ENCODE results near the gene MAGI1.

MAGI1 gene

DNA sequence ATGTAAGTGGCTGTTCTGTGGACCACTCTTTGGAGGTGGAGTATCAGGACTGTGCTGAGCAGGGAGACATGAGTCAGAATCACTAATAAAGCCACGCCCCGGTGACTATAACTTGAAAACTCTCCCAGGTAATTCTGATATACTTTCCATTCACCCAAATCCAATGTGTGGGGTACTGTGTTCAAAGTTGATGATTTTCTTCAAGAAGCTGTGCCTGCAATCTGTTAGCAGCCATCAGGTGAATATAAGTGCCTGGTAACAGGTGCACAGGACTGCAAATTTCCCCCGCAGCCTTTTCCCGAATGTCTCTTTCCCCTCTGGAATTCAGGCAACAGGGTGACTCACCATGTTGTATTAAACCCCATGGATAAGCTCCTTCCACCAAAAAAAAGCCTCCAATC, 17.0 kb downstream of the MAGI1 start:
- H3K4me1 ChIP-seq (ENCODE audit: low read depth, poor library complexity, severe bottlenecking), result no peaks in the 10 kb centered on the region
- H3K27me3 ChIP-seq (ENCODE audit: insufficient read depth, low read depth), result no peaks in the 10 kb centered on the region
- H3K27ac ChIP-seq, result no peak overlapping the region
- no peak overlapping the region for H3K9ac ChIP-seq
- no peak overlapping the region for H3K4me3 ChIP-seq (IDR thresholded peaks at IDR 0.05; ENCODE audit: insufficient read depth, low read depth, low read length)
- no peaks in the 10 kb centered on the region for H4K20me1 ChIP-seq (ENCODE audit: insufficient read depth)
- no peaks in the 10 kb centered on the region for H3K36me3 ChIP-seq (ENCODE audit: insufficient read depth)
- no peak overlapping the region for H2AFZ ChIP-seq (ENCODE audit: low read depth)
- no peak overlapping the region for H3K4me2 ChIP-seq
- H3K79me2 ChIP-seq (ENCODE audit: insufficient read depth, low read depth), result no peaks in the 10 kb centered on the region
- TF ChIP-seq, protein P1, sequence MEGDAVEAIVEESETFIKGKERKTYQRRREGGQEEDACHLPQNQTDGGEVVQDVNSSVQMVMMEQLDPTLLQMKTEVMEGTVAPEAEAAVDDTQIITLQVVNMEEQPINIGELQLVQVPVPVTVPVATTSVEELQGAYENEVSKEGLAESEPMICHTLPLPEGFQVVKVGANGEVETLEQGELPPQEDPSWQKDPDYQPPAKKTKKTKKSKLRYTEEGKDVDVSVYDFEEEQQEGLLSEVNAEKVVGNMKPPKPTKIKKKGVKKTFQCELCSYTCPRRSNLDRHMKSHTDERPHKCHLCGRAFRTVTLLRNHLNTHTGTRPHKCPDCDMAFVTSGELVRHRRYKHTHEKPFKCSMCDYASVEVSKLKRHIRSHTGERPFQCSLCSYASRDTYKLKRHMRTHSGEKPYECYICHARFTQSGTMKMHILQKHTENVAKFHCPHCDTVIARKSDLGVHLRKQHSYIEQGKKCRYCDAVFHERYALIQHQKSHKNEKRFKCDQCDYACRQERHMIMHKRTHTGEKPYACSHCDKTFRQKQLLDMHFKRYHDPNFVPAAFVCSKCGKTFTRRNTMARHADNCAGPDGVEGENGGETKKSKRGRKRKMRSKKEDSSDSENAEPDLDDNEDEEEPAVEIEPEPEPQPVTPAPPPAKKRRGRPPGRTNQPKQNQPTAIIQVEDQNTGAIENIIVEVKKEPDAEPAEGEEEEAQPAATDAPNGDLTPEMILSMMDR (conservative IDR thresholded peaks at IDR 0.05; ENCODE audit: low read depth, low read length), result no peak

DNA sequence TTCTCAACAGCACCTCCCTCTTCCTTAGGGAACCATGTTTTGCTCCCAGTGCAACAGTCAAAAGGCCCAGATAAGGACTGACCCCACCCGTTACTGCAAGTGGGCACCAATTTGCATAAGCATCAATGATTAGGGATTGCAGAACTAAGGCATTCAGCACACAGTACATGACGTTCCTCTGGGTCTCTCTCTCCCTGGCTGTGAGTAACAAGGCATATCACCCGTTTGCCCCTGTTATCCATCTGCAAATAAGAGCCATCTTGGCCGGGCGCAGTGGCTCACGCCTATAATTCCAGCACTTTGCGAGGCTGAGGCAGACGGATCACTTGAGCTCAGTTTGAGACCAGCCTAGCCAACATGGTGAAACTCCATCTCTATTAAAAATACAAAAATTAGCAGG, 18.8 kb downstream of the MAGI1 start:
- TF ChIP-seq, protein P1 (conservative IDR thresholded peaks at IDR 0.05; ENCODE audit: low read depth, low read length), result no peak
- Histone ChIP-seq H2AFZ (ENCODE audit: low read depth) (no peak overlapping the region), H3K4me3 (IDR thresholded peaks at IDR 0.05; ENCODE audit: insufficient read depth, low read depth, low read length) (no peak overlapping the region), H3K9ac (no peak overlapping the region), H4K20me1 (ENCODE audit: insufficient read depth) (no peaks in the 10 kb centered on the region), H3K27ac (no peak overlapping the region), H3K79me2 (ENCODE audit: insufficient read depth, low read depth) (no peaks in the 10 kb centered on the region), H3K4me2 (no peak overlapping the region), H3K27me3 (ENCODE audit: insufficient read depth, low read depth) (no peaks in the 10 kb centered on the region), H3K36me3 (ENCODE audit: insufficient read depth) (no peaks in the 10 kb centered on the region), H3K4me1 (ENCODE audit: low read depth, poor library complexity, severe bottlenecking) (no peaks in the 10 kb centered on the region)

DNA sequence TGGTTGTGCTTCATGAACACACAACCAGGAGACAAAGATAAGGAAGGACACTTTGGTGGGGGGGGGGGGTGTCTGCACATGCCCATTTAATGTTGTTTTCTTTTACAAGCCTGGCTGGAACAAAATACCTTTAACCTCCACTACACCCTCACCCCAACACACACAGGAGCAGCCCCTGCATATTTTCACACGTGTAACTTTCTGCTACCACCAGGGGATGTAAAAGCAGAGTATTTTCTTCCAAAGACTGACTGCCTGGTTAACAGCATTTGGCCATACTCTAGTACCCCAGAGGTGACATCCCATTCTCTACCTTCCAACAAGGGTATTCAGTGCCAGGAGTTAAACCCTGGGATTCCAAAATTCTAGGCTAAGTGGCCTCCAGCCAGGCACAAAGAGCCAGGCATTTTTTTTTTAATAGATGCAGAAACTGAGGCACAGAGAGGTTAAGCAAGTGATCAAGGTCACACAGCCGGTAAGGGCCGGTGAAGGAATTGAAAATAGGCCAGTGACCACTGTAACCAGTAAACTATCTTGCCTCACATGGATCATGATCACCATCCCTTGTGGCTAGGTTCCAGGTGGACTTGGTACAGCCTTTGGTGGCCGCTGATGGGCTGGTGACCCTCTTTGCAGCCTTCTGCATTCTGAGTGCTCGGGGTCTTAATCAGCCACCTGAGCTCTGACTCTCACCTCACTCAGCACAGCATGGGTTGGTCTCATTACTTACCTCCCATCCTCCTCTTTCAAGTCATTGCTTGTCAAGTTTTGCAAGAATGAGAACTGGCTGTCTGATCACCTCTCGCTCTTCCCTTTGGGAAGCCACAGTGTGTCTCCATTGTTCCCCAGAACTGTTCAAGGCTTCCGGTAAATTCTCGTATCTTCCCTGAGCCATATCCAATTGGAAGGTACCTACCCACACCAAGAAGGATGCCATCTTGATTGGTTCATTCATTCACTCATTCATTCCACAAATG, 20.4 kb downstream of the MAGI1 start:
- no peaks in the 10 kb centered on the region for H3K4me1 ChIP-seq (ENCODE audit: low read depth, poor library complexity, severe bottlenecking)
- H3K79me2 ChIP-seq (ENCODE audit: insufficient read depth, low read depth), result no peaks in the 10 kb centered on the region
- H3K4me2 ChIP-seq, result no peak overlapping the region
- no peak overlapping the region for H3K27ac ChIP-seq
- no peaks in the 10 kb centered on the region for H3K27me3 ChIP-seq (ENCODE audit: insufficient read depth, low read depth)
- TF ChIP-seq, protein P1 (conservative IDR thresholded peaks at IDR 0.05; ENCODE audit: low read depth, low read length), result no peak
- no peaks in the 10 kb centered on the region for H3K36me3 ChIP-seq (ENCODE audit: insufficient read depth)
- H3K4me3 ChIP-seq (IDR thresholded peaks at IDR 0.05; ENCODE audit: insufficient read depth, low read depth, low read length), result no peak overlapping the region
- no peaks in the 10 kb centered on the region for H4K20me1 ChIP-seq (ENCODE audit: insufficient read depth)
- no peak overlapping the region for H2AFZ ChIP-seq (ENCODE audit: low read depth)
- H3K9ac ChIP-seq, result no peak overlapping the region

DNA sequence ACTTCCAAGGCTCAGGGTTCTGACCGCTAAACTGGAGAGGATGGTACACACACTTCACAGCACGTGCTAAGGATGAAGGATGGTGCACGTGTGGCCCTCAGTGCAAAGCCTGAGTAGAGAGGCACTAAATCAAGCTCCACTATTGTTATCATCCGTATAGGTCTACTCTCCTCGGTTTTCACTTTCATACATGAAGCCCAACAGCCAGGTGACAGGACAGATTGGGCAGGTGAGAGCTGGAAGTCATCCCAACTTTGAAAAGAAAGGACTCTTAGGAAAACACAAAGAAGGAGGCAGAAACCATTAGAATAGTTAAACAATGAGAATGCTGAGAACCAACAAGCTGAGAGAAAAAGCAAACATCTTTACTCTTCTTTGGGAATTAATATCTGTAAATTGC, 21.1 kb downstream of the MAGI1 start:
- Histone ChIP-seq H3K79me2 (ENCODE audit: insufficient read depth, low read depth) (no peaks in the 10 kb centered on the region), H3K4me2 (no peak overlapping the region), H3K4me1 (ENCODE audit: low read depth, poor library complexity, severe bottlenecking) (no peaks in the 10 kb centered on the region), H3K27me3 (ENCODE audit: insufficient read depth, low read depth) (no peaks in the 10 kb centered on the region), H3K27ac (no peak overlapping the region), H3K4me3 (IDR thresholded peaks at IDR 0.05; ENCODE audit: insufficient read depth, low read depth, low read length) (no peak overlapping the region), H3K9ac (no peak overlapping the region), H2AFZ (ENCODE audit: low read depth) (no peak overlapping the region), H4K20me1 (ENCODE audit: insufficient read depth) (no peaks in the 10 kb centered on the region), H3K36me3 (ENCODE audit: insufficient read depth) (no peaks in the 10 kb centered on the region)
- TF ChIP-seq, protein P1 (conservative IDR thresholded peaks at IDR 0.05; ENCODE audit: low read depth, low read length), result no peak
